ENCODE measurements around the gene KCTD1. TPM values are rescaled to one million over a fixed set of nuclear protein-coding genes. Genes with fewer than 3 reads are reported as not detected.

The KCTD1 gene
- total and polyA plus RNA-seq, 8 donors, result 4.3 to 16.8 (median 8.1) TPM

GRCh38 chr18:26424428-26425147, 123.8 kb downstream of the KCTD1 start:
- intact Hi-C loops (cut with DNase I), result no loop called here
- Histone ChIP-seq H3K4me1 (no peaks in the 10 kb centered on the region), H3K4me3 (no peak overlapping the region), H3K36me3 (no peaks in the 10 kb centered on the region), H3K9me3 (no peaks in the 10 kb centered on the region), H3K27me3 (no peaks in the 10 kb centered on the region), H3K27ac (no peak overlapping the region)
- no peak for TF ChIP-seq CTCF (IDR thresholded peaks at IDR 0.05)
- FAIRE-seq, result no peak
- no peak for DNase-seq
- ATAC-seq, result no peak
- 76 to 82% methylated on average over 4 of the region's 4 CpGs for WGBS, 2 donors

GRCh38 chr18:26422472-26423162, 125.7 kb downstream of the KCTD1 start:
- intact Hi-C loops (cut with DNase I), result no loop called here
- H3K4me1 ChIP-seq, result no peaks in the 10 kb centered on the region
- H3K27me3 ChIP-seq, result no peaks in the 10 kb centered on the region
- H3K36me3 ChIP-seq, result no peaks in the 10 kb centered on the region
- DNase-seq (no peak), ATAC-seq (no peak), FAIRE-seq (no peak)
- H3K27ac ChIP-seq, result no peak overlapping the region
- 83 to 84% methylated on average over 6 of the region's 6 CpGs for WGBS, 2 donors
- H3K9me3 ChIP-seq, result no peaks in the 10 kb centered on the region
- no peak overlapping the region for H3K4me3 ChIP-seq
- TF ChIP-seq CTCF (IDR thresholded peaks at IDR 0.05), result no peak

- Histone ChIP-seq H3K4me1 (no peaks in the 10 kb centered on the region), H3K4me3 (no peak overlapping the region), H3K36me3 (no peaks in the 10 kb centered on the region), H3K9me3 (no peaks in the 10 kb centered on the region), H3K27ac (no peak overlapping the region), H3K27me3 (no peaks in the 10 kb centered on the region)
- no peak for TF ChIP-seq CTCF (IDR thresholded peaks at IDR 0.05)
- no peak for FAIRE-seq
- 75 to 84% methylated on average over 9 of the region's 9 CpGs for WGBS, 2 donors
- ATAC-seq, result no peak
- DNase-seq, result no peak
- intact Hi-C loops (cut with DNase I), result no loop called here
Observed at GRCh38 chr18:26421931-26422330, 126.4 kb downstream of the KCTD1 start.

GRCh38 chr18:26421503-26421902, 126.8 kb downstream of the KCTD1 start:
- 62 to 82% methylated on average over 6 of the region's 6 CpGs for WGBS, 2 donors
- no peak for FAIRE-seq

More at GRCh38 chr18:26421503-26421902, 126.8 kb downstream of the KCTD1 start:
- intact Hi-C loops (cut with DNase I), result no loop called here
- TF ChIP-seq CTCF (IDR thresholded peaks at IDR 0.05), result no peak
- no peaks in the 10 kb centered on the region for H3K36me3 ChIP-seq
- ATAC-seq, result no peak
- no peaks in the 10 kb centered on the region for H3K27me3 ChIP-seq
- H3K9me3 ChIP-seq, result no peaks in the 10 kb centered on the region
- no peak for DNase-seq
- H3K27ac ChIP-seq, result no peak overlapping the region
- H3K4me3 ChIP-seq, result no peak overlapping the region
- no peaks in the 10 kb centered on the region for H3K4me1 ChIP-seq

Measured in pancreas (tissue), 10 donors.